ENCODE measurements around the gene C5orf58. TPM values are rescaled to one million over a fixed set of nuclear protein-coding genes. Genes with fewer than 3 reads are reported as not detected.

C5orf58 gene
- total RNA-seq, 4 donors from 2014 or later: not detected

DNA sequence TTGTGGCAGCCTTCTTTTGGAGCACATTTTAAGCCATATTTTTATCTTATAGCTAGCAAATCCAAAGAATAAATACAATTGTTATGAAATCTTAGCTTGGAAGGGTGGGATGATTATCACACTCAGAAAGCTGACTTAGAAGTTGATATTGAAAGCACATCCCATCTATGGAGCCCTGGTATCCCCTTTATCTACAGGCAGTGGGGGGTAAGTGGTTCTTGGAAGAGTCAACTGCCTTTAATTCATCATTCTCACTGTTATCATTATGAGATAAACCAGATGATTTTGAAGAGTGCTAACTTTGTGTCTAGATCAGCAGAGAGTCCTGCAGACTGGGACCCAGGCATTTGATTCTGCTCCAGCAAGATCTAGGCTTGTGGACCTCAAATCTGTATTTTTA, 61.8 kb downstream of the C5orf58 start:
- no peak for DNase-seq
- H3K27me3 ChIP-seq: no peaks in the 10 kb centered on the region
- peak overlapping the region in 2 of 4 donors; percentile 88 to 89 for H3K27ac ChIP-seq
- peaks cover 0 to 6% (median 2%) of the 10 kb centered on the region in 4 donors for H3K4me1 ChIP-seq
- H3K9me3 ChIP-seq: no peaks in the 10 kb centered on the region
- peak overlapping the region in 3 of 4 donors; percentile 57 to 60 (median 57) for H3K4me3 ChIP-seq
- H3K36me3 ChIP-seq: no peaks in the 10 kb centered on the region
- TF ChIP-seq, protein P1, sequence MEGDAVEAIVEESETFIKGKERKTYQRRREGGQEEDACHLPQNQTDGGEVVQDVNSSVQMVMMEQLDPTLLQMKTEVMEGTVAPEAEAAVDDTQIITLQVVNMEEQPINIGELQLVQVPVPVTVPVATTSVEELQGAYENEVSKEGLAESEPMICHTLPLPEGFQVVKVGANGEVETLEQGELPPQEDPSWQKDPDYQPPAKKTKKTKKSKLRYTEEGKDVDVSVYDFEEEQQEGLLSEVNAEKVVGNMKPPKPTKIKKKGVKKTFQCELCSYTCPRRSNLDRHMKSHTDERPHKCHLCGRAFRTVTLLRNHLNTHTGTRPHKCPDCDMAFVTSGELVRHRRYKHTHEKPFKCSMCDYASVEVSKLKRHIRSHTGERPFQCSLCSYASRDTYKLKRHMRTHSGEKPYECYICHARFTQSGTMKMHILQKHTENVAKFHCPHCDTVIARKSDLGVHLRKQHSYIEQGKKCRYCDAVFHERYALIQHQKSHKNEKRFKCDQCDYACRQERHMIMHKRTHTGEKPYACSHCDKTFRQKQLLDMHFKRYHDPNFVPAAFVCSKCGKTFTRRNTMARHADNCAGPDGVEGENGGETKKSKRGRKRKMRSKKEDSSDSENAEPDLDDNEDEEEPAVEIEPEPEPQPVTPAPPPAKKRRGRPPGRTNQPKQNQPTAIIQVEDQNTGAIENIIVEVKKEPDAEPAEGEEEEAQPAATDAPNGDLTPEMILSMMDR (IDR thresholded peaks at IDR 0.05): no peak
- no peak for TF ChIP-seq POLR2A (IDR thresholded peaks at IDR 0.05)

Other genes with a start within 250 kb of the C5orf58 start
- not detected for gene FOXI1, start 127.1 kb upstream of the C5orf58 start, total RNA-seq
- gene LCP2, start 64.8 kb downstream of the C5orf58 start, total RNA-seq: 100 to 1,000 TPM in 1 of 4 donors, 10 to 100 TPM in 3; 27.1 to 139 (median 33.9) TPM
- gene KCNMB1, start 156.4 kb downstream of the C5orf58 start, total RNA-seq: 1 to 10 TPM in 1 of 4 donors, under 1 TPM in 3; 0.18 to 1.5 (median 0.81) TPM